ENCODE data around the gene TMPRSS11F. TPM values are rescaled to one million over a fixed set of nuclear protein-coding genes. Genes with fewer than 3 reads are reported as not detected.

The TMPRSS11F gene
- total RNA-seq, 1 donor: not detected

GRCh38 chr4:68163754-68164153 lies 34.1 kb upstream of the TMPRSS11F start:
- H3K4me3 ChIP-seq (ENCODE audit: low read depth, low read length): no peak overlapping the region
- DNase-seq (ENCODE audit: low read depth): no peak
- no peak for TF ChIP-seq CTCF (IDR thresholded peaks at IDR 0.05; ENCODE audit: insufficient read depth, low read depth, low read length)

GRCh38 chr4:68162196-68162595 lies 32.5 kb upstream of the TMPRSS11F start:
- no peak for DNase-seq (ENCODE audit: low read depth)
- no peak overlapping the region for H3K4me3 ChIP-seq (ENCODE audit: low read depth, low read length)
- no peak for TF ChIP-seq CTCF (IDR thresholded peaks at IDR 0.05; ENCODE audit: insufficient read depth, low read depth, low read length)

GRCh38 chr4:68152411-68152810 lies 22.7 kb upstream of the TMPRSS11F start:
- no peak for DNase-seq (ENCODE audit: low read depth)
- no peak for TF ChIP-seq CTCF (IDR thresholded peaks at IDR 0.05; ENCODE audit: insufficient read depth, low read depth, low read length)

GRCh38 chr4:68148800-68149685 lies 19.4 kb upstream of the TMPRSS11F start:
- TF ChIP-seq CTCF (IDR thresholded peaks at IDR 0.05; ENCODE audit: insufficient read depth, low read depth, low read length): no peak
- H3K4me3 ChIP-seq (ENCODE audit: low read depth, low read length): no peak overlapping the region

More at GRCh38 chr4:68152411-68152810, 22.7 kb upstream of the TMPRSS11F start:
- no peak overlapping the region for H3K4me3 ChIP-seq (ENCODE audit: low read depth, low read length)

GRCh38 chr4:68147079-68147478 lies 17.4 kb upstream of the TMPRSS11F start:
- TF ChIP-seq CTCF (IDR thresholded peaks at IDR 0.05; ENCODE audit: insufficient read depth, low read depth, low read length): no peak
- no peak for DNase-seq (ENCODE audit: low read depth)
- H3K4me3 ChIP-seq (ENCODE audit: low read depth, low read length): no peak overlapping the region

More at GRCh38 chr4:68148800-68149685, 19.4 kb upstream of the TMPRSS11F start:
- DNase-seq (ENCODE audit: low read depth): no peak

GRCh38 chr4:68145261-68145660 lies 15.6 kb upstream of the TMPRSS11F start:
- no peak for TF ChIP-seq CTCF (IDR thresholded peaks at IDR 0.05; ENCODE audit: insufficient read depth, low read depth, low read length)
- no peak for DNase-seq (ENCODE audit: low read depth)
- H3K4me3 ChIP-seq (ENCODE audit: low read depth, low read length): no peak overlapping the region
